Naive thymus-derived CD8-positive, alpha-beta T cell (primary cell): ENCODE data around the gene GLIPR1L2. TPM values are rescaled to one million over a fixed set of nuclear protein-coding genes. Genes with fewer than 3 reads are reported as not detected.

Experiments
- ATAC-seq, 2 donors: fragments of 150-1000 bp; cut with Tn5 transposase in 1 of 2; sonication (Bioruptor Pico), chemical (Tn5 transposase) in 1 of 2; 1 replicate in 1 of 2; 2 replicates in 1 of 2; pipeline ENCODE4 v1.10.0; 2021; ENCODE audit warnings: mild to moderate bottlenecking in 2 of 2, moderate library complexity in 2 of 2
- POLR2A ChIA-PET: fragments of 350-600 bp; sonication (Branson Sonifier 250); formaldehyde crosslinking; loops from one replicate; lab custom pipeline; 2021; ENCODE audit warnings: antibody characterized with exemption; lab: Charles Lee
- DNase-seq, 10 donors: peaks; one replicate each; pipeline versions ENCODE4 v3.0.0 to v3.0.0-alpha.2; 2020 to 2022
- H3K27ac Mint-ChIP-seq, 10 donors: one replicate each; pipeline ENCODE4 v1.8.0; 2020 to 2022; ENCODE audit warnings: mild to moderate bottlenecking in 10 of 10, mixed read lengths in 10 of 10, moderate library complexity in 4 of 10, inconsistent platforms in 1 of 10
- H3K27me3 Mint-ChIP-seq, 5 donors: one replicate each; pipeline ENCODE4 v1.8.0; 2021 to 2022; ENCODE audit warnings: mixed read lengths in 5 of 5
- H3K36me3 Mint-ChIP-seq, 3 donors: one replicate each; pipeline ENCODE4 v1.8.0; 2020 to 2022; ENCODE audit warnings: mixed read lengths in 3 of 3, mild to moderate bottlenecking in 2 of 3, inconsistent platforms in 1 of 3
- H3K4me1 Mint-ChIP-seq, 4 donors: one replicate each; pipeline ENCODE4 v1.8.0; 2021 to 2022; ENCODE audit warnings: mixed read lengths in 4 of 4
- H3K4me3 Mint-ChIP-seq, 10 donors: one replicate each; pipeline ENCODE4 v1.8.0; 2020 to 2022; ENCODE audit warnings: mild to moderate bottlenecking in 10 of 10, mixed read lengths in 10 of 10, moderate library complexity in 6 of 10, inconsistent platforms in 1 of 10
- H3K9me3 Mint-ChIP-seq, 9 donors: one replicate each; pipeline ENCODE4 v1.8.0; 2020 to 2022; ENCODE audit warnings: mixed read lengths in 9 of 9, mild to moderate bottlenecking in 3 of 9, inconsistent platforms in 1 of 9, moderate library complexity in 1 of 9
- polyA plus RNA-seq, 3 donors: library from polyadenylated mRNA; unstranded; fragments of 300-500 nt; fragmentation: Illumina TruSeq; gene quantifications; one replicate each; pipeline ENCODE4 v1.2.3, GENCODE V29; 2021
- total RNA-seq, 8 experiments: library from RNA in 2 of 8; stranded (reverse) in 2 of 8; gene quantifications; one replicate each; pipeline ENCODE4 v1.2.3 and lab custom pipeline; 2021 to 2026

GLIPR1L2 gene
- total and polyA plus RNA-seq, 5 experiments from 2014 or later, result 0.91 to 3.2 (median 1.2) TPM

GRCh38 chr12:75480469-75480949 lies 89.6 kb downstream of the GLIPR1L2 start, which contains the start of gene GLIPR1:
Gene GLIPR1, plus strand, starts transcription at chr12:75480755. Its CDS starts 126 bp downstream, at chr12:75480881.
- Mint-ChIP-seq H3K4me3 (peak within 1 kb of the TSS; percentile 74 to 100 (median 98)), H3K27ac (peak within 1 kb of the TSS; percentile 94 to 99 (median 99)), H3K36me3 (peaks cover 0 to 7% (median 0%) of the 10 kb centered on the region in 3 donors), H3K9me3 (no peaks in the 10 kb centered on the region), H3K4me1 (peaks cover 42 to 87% (median 74%) of the 10 kb centered on the region in 4 donors), H3K27me3 (peaks cover 0 to 1% (median 0%) of the 10 kb centered on the region in 5 donors)
- POLR2A ChIA-PET, result interaction anchor here (0.5 to 3.7 kb wide), 8 partner anchors 9 to 592 kb away, joined by 3 to 27 read pairs (median 5); partner anchors contain the start of genes GLIPR1L1, GLIPR1L2 and KRR1
- peak; percentile 71 to 74 for ATAC-seq
- DNase-seq, result peak; percentile 22 to 82 (median 72)

DNA sequence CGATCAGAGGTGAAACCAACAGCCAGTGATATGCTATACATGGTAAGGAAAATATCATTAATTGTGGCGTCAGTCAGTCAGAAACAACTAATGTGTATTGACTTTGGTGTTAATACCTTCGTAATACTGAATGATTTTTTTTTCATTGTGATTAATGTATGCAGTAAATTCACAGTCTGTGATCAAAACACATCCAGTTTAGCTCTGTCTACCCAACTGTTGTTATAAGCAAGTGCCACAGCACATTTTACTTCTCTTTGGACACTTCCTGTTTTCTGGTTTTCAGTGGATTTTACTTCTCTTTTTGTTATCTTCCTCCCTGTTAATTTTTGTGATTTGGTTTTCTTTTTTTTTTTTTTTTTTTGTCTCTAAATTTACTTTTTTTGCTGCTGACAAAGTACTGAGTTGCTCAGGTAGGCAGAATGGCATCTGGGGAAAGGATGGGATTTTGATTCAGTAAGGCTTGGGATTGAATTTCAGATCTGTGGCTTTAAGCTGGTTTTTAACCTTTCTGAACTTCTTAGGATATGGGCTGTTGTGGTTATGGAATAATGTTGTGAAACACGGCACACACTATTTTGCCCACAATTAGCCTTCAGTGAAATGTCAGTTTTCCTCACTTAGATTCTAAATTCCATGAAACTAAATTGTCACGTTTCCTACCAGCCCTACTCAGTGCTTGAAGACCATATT lies 90.3 kb downstream of the GLIPR1L2 start:
- POLR2A ChIA-PET, result interaction anchor here (0.7 to 3.7 kb wide), 8 partner anchors 24 to 1282 kb away, joined by 4 to 27 read pairs (median 6); partner anchors contain the start of genes GLIPR1L1, GLIPR1L2 and KRR1
- Mint-ChIP-seq H3K4me3 (peak overlapping the region; percentile 74 to 100 (median 98)), H3K36me3 (peaks cover 0 to 7% (median 0%) of the 10 kb centered on the region in 3 donors), H3K9me3 (no peaks in the 10 kb centered on the region), H3K27me3 (peaks cover 0 to 1% (median 0%) of the 10 kb centered on the region in 5 donors), H3K27ac (peak overlapping the region; percentile 94 to 99 (median 99)), H3K4me1 (peaks cover 42 to 90% (median 76%) of the 10 kb centered on the region in 4 donors)
- peak; percentile 2 to 8 for ATAC-seq
- no peak for DNase-seq

DNA sequence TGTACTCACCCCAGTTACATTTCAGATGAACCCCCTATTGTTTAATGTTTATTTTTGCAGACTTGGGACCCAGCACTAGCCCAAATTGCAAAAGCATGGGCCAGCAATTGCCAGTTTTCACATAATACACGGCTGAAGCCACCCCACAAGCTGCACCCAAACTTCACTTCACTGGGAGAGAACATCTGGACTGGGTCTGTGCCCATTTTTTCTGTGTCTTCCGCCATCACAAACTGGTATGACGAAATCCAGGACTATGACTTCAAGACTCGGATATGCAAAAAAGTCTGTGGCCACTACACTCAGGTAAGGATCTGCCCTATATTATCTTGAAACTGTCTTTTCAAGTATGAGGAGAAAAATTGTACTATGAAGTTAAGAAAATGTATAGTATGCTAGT lies 90.9 kb downstream of the GLIPR1L2 start:
- H3K36me3 Mint-ChIP-seq, result peaks cover 0 to 10% (median 0%) of the 10 kb centered on the region in 3 donors
- POLR2A ChIA-PET, result interaction anchor here (0.7 to 3.7 kb wide), 4 partner anchors 23 to 1282 kb away, joined by 4 to 27 read pairs (median 6); partner anchors contain the start of gene GLIPR1L2
- H3K27ac Mint-ChIP-seq, result peak overlapping the region; percentile 94 to 99 (median 99)
- DNase-seq (no peak), ATAC-seq (no peak)
- H3K27me3 Mint-ChIP-seq, result peaks cover 0 to 1% (median 0%) of the 10 kb centered on the region in 5 donors
- no peaks in the 10 kb centered on the region for H3K9me3 Mint-ChIP-seq
- H3K4me1 Mint-ChIP-seq, result peaks cover 42 to 92% (median 76%) of the 10 kb centered on the region in 4 donors
- H3K4me3 Mint-ChIP-seq, result peak overlapping the region; percentile 74 to 100 (median 98)

Other genes with a start within 250 kb of the GLIPR1L2 start
- not detected for gene KCNC2, start 181.2 kb upstream of the GLIPR1L2 start, total RNA-seq
- not detected for gene KCNC2, start 181.2 kb upstream of the GLIPR1L2 start, polyA plus RNA-seq
- 1 to 10 TPM; 7.7 to 8.7 TPM for gene CAPS2, start 60.8 kb upstream of the GLIPR1L2 start, total RNA-seq
- gene CAPS2, start 60.8 kb upstream of the GLIPR1L2 start, polyA plus RNA-seq, result 1 to 10 TPM; 1.3 to 4.7 (median 1.9) TPM
- not detected for gene GLIPR1L1, start 56.4 kb upstream of the GLIPR1L2 start, total RNA-seq
- gene GLIPR1L1, start 56.4 kb upstream of the GLIPR1L2 start, polyA plus RNA-seq, result not detected
- 10 to 100 TPM; 61.1 to 64.5 TPM for gene GLIPR1, start 89.7 kb downstream of the GLIPR1L2 start, total RNA-seq
- 100 to 1,000 TPM in 1 of 3 donors, 10 to 100 TPM in 2; 51.2 to 117 (median 58.6) TPM for gene GLIPR1, start 89.7 kb downstream of the GLIPR1L2 start, polyA plus RNA-seq
- gene KRR1, start 120.5 kb downstream of the GLIPR1L2 start, total RNA-seq, result 10 to 100 TPM; 79.3 to 80.4 TPM
- gene KRR1, start 120.5 kb downstream of the GLIPR1L2 start, polyA plus RNA-seq, result 10 to 100 TPM; 64.8 to 71.0 (median 66.7) TPM